Fibroblast of villous mesenchyme (primary cell): ENCODE measurements around the gene ZNF562. TPM values are rescaled to one million over a fixed set of nuclear protein-coding genes. Genes with fewer than 3 reads are reported as not detected.

Experiments used
- DNase-seq: peaks from one replicate; pipeline ENCODE4 v3.0.0-alpha.2; 2010; ENCODE audit warnings: low read depth
- H3K4me3 ChIP-seq: 2 replicates; pipeline ENCODE4 v1.5.1; 2011; ENCODE audit warnings: low read depth, mild to moderate bottlenecking, low read length
- CTCF ChIP-seq: IDR thresholded peaks from 2 replicates; pipeline ENCODE4 v1.5.1; 2012; ENCODE audit warnings: low read depth, mild to moderate bottlenecking, low read length; ENCODE audit not compliant: insufficient read depth
- total RNA-seq: library from RNA; depleted of rRNA; stranded (reverse); fragments of >200 nt; gene quantifications from 2 replicates; pipeline ENCODE4 v1.2.3, GENCODE V29; 2012

ZNF562 gene
- total RNA-seq, 1 donor: 32.4 TPM

DNA sequence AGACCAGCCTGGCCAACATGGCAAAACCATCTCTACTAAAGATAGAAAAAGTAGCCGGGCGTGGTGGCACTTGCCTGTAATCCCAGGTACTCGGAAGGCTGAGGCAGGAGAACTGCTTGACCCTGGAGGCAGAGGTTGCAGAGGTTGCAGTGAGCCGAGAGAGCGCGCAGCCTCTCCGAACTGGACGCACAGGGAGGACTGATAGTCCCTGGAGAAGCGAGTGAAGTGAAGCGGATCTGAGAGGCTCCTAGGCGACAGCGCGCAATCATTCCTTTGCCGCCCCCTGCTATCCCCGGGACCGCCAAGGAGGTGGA lies 54.1 kb downstream of the ZNF562 start:
- no peak for TF ChIP-seq CTCF
- peak overlapping the region; percentile 91 for H3K4me3 ChIP-seq
- no peak for DNase-seq

GRCh38 chr19:9615844-9616243 lies 59.1 kb downstream of the ZNF562 start:
- no peak overlapping the region for H3K4me3 ChIP-seq
- no peak for DNase-seq
- TF ChIP-seq CTCF: no peak

DNA sequence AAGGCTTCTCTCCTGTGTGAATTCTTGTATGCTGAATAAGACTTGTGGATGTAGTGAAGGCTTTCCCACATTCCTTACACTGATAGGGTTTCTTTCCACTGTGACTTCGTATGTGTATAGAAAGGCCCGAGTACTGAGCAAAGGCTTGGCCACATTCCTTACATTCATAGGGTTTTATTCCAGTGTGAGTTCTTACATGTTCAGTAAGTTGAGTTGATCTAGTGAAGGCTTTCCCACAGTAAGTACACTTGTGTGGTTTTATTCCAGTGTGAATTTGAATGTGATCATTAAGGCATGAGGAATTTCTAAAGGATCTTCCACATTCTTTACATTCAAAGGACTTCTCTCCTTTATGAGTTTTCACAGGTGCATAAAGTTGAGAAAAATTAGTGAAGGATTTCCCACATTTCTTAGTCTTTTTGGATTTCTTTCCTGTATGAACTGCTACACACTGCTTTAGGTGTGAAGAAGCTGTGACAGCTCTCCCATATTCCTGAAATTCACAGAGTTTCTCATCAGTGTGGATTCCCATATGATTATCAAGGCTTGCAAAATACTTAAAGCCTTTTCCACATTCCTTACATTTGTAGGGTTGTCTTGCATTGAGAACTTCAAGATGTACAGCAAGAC lies 64.3 kb downstream of the ZNF562 start:
- DNase-seq: no peak
- no peak for TF ChIP-seq CTCF
- no peak overlapping the region for H3K4me3 ChIP-seq

GRCh38 chr19:9608912-9609311 lies 66.0 kb downstream of the ZNF562 start:
- TF ChIP-seq CTCF: no peak
- H3K4me3 ChIP-seq: no peak overlapping the region
- DNase-seq: no peak

- TF ChIP-seq CTCF: no peak
- DNase-seq: peak; percentile 35
- H3K4me3 ChIP-seq: no peak overlapping the region
Observed at GRCh38 chr19:9597027-9597426, 77.9 kb downstream of the ZNF562 start.

Other genes starting within 250 kb of the ZNF562 start
- gene ZNF266, start 239.5 kb downstream of the ZNF562 start, total RNA-seq: 6.4 and 7.3 TPM in 2 replicates
- 0.86 and 0.97 TPM in 2 replicates for gene ZNF560, start 176.5 kb downstream of the ZNF562 start, total RNA-seq
- 19.6 and 24.2 TPM in 2 replicates for gene ZNF426, start 136.5 kb downstream of the ZNF562 start, total RNA-seq
- gene ZNF121, start 90.6 kb downstream of the ZNF562 start, total RNA-seq: 24.2 and 45.3 TPM in 2 replicates
- gene ZNF561, start 53.9 kb downstream of the ZNF562 start, total RNA-seq: 33.5 and 57.9 TPM in 2 replicates
- gene ZNF846, start 93.6 kb upstream of the ZNF562 start, total RNA-seq: 7.7 and 10.8 TPM in 2 replicates
- 21.6 and 26.7 TPM in 2 replicates for gene FBXL12, start 144.0 kb upstream of the ZNF562 start, total RNA-seq
- 126 and 197 TPM in 2 replicates for gene UBL5, start 152.8 kb upstream of the ZNF562 start, total RNA-seq
- 76.0 and 87.9 TPM in 2 replicates for gene PIN1, start 160.2 kb upstream of the ZNF562 start, total RNA-seq